Liver (tissue), 9 donors: ENCODE data around the gene GAP43. TPM values are rescaled to one million over a fixed set of nuclear protein-coding genes. Genes with fewer than 3 reads are reported as not detected.

Experiments used
- DNase-seq: peaks from one replicate; pipeline ENCODE4 v3.0.0-alpha.2; 2017; ENCODE audit warnings: low spot score
- H3K27ac ChIP-seq, 2 donors: one replicate each; pipeline ENCODE4 v1.7.0; 2013; ENCODE audit warnings: inconsistent platforms in 2 of 2, low read length in 2 of 2, control low read depth in 1 of 2, low read depth in 1 of 2, mild to moderate bottlenecking in 1 of 2
- H3K27me3 ChIP-seq, 4 donors: one replicate each; pipeline versions ENCODE4 v1.6.1 to v1.7.0; 2013; ENCODE audit warnings: low read length in 3 of 4, inconsistent platforms in 1 of 4, mild to moderate bottlenecking in 1 of 4, moderate library complexity in 1 of 4; ENCODE audit not compliant: control insufficient read depth in 4 of 4, insufficient read depth in 4 of 4
- H3K36me3 ChIP-seq, 4 donors: one replicate each; pipeline versions ENCODE4 v1.6.1 to v1.7.0; 2013; ENCODE audit warnings: low read length in 3 of 4, mild to moderate bottlenecking in 3 of 4, low read depth in 1 of 4, moderate library complexity in 1 of 4; ENCODE audit not compliant: control insufficient read depth in 4 of 4, insufficient read depth in 3 of 4
- H3K4me1 ChIP-seq, 4 donors: one replicate each; pipeline versions ENCODE4 v1.6.1 to v1.7.0; 2013; ENCODE audit warnings: low read length in 3 of 4, mild to moderate bottlenecking in 3 of 4, moderate library complexity in 1 of 4; ENCODE audit not compliant: control insufficient read depth in 4 of 4, insufficient read depth in 4 of 4
- H3K4me3 ChIP-seq, 3 donors: one replicate each; pipeline versions ENCODE4 v1.6.1 to v1.7.0; 2013; ENCODE audit warnings: low read length in 3 of 3, control low read depth in 1 of 3, low read depth in 1 of 3, mild to moderate bottlenecking in 1 of 3
- H3K9ac ChIP-seq, 2 donors: one replicate each; pipeline ENCODE4 v1.7.0; 2013; ENCODE audit warnings: low read length in 2 of 2, mild to moderate bottlenecking in 2 of 2, moderate library complexity in 2 of 2, control low read depth in 1 of 2, low read depth in 1 of 2
- H3K9me3 ChIP-seq, 4 donors: one replicate each; pipeline versions ENCODE4 v1.6.1 to v1.7.0; 2013; ENCODE audit warnings: low read length in 3 of 4; ENCODE audit not compliant: control insufficient read depth in 4 of 4
- ATF3 ChIP-seq: IDR thresholded peaks from 2 replicates; pipeline ENCODE4 v1.6.1; 2016; ENCODE audit warnings: antibody characterized with exemption
- CTCF ChIP-seq: fragments of 150-350 bp; IDR thresholded peaks from 2 replicates; pipeline ENCODE4 v1.5.1; 2017; ENCODE audit warnings: improper control_type of control experiment, low read depth, low read length; ENCODE audit not compliant: missing input control
- HNF4A ChIP-seq, 2 donors: conservative IDR thresholded peaks; 2 replicates each; pipeline ENCODE4 v1.6.1; 2016; ENCODE audit warnings: antibody characterized with exemption in 2 of 2, mild to moderate bottlenecking in 2 of 2
- HNF4G ChIP-seq: IDR thresholded peaks from 2 replicates; pipeline ENCODE4 v1.6.1; 2016; ENCODE audit warnings: antibody characterized with exemption
- RAD21 ChIP-seq, 2 donors: IDR thresholded peaks; 2 replicates each; pipeline ENCODE4 v1.6.1; 2016; ENCODE audit warnings: antibody characterized with exemption in 2 of 2, mild to moderate bottlenecking in 2 of 2
- RXRA ChIP-seq, 2 donors: IDR thresholded peaks; 2 replicates each; pipeline ENCODE4 v1.6.1; 2017 to 2018; ENCODE audit warnings: antibody characterized with exemption in 2 of 2, mild to moderate bottlenecking in 1 of 2
- SP1 ChIP-seq: IDR thresholded peaks from 2 replicates; pipeline ENCODE4 v1.6.1; 2018; ENCODE audit warnings: antibody characterized with exemption, mild to moderate bottlenecking
- WGBS: extraction: QIAGEN DNeasy Blood & Tissue Kit; methylation state at CpG from one replicate; pipeline ENCODE4 v1.1.7; 2013; 5-methylcytosine and 5-hydroxymethylcytosine counted together
- polyA plus RNA-seq, 2 donors: library from polyadenylated mRNA; stranded (reverse) in 1 of 2; unstranded in 1 of 2; fragments of 200-250 nt in 1 of 2; fragments of >200 nt in 1 of 2; fragmentation: Nextera tagmentation in 1 of 2; extraction: Ambion mirVana in 1 of 2; gene quantifications; one replicate each; pipeline versions ENCODE4 v1.2.1 to v1.2.3, GENCODE V29; 2013 to 2015
- total RNA-seq, 2 donors: library from RNA; depleted of rRNA; stranded (reverse); fragments of >200 nt; gene quantifications; one replicate each; pipeline ENCODE4 v1.2.3, GENCODE V29; 2014
- TF ChIP-seq, protein P1 (sequence below): IDR thresholded peaks from 2 replicates; pipeline ENCODE4 v1.6.1; 2016; ENCODE audit warnings: antibody characterized with exemption
- TF ChIP-seq, protein P2 (sequence below): IDR thresholded peaks from 2 replicates; pipeline ENCODE4 v1.6.1; 2016; ENCODE audit warnings: antibody characterized with exemption, mild to moderate bottlenecking
- TF ChIP-seq, protein P3 (sequence below): IDR thresholded peaks from 2 replicates; pipeline ENCODE4 v1.6.1; 2016; ENCODE audit warnings: antibody characterized with exemption
- donor health status: healthy.
- donor health status: healthy.
- donor health status: healthy.
- donor health status: healthy.
- donor health status: healthy.

The GAP43 gene
- total and polyA plus RNA-seq, 4 donors: 0.06 TPM; not detected in 3

- no peaks in the 10 kb centered on the region for H3K9me3 ChIP-seq
These were observed 92.0 kb downstream of the GAP43 start for GRCh38 chr3:115715241-115715745.

More at GRCh38 chr3:115715241-115715745, 92.0 kb downstream of the GAP43 start:
- Histone ChIP-seq H3K27ac (no peak overlapping the region), H3K27me3 (no peaks in the 10 kb centered on the region), H3K9ac (no peak overlapping the region), H3K36me3 (no peaks in the 10 kb centered on the region), H3K4me3 (no peak overlapping the region), H3K4me1 (no peaks in the 10 kb centered on the region)
- 84% methylated on average over 4 of the region's 4 CpGs for WGBS
- DNase-seq: no peak
- TF ChIP-seq, protein P1, sequence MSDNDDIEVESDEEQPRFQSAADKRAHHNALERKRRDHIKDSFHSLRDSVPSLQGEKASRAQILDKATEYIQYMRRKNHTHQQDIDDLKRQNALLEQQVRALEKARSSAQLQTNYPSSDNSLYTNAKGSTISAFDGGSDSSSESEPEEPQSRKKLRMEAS: no peak
- TF ChIP-seq HNF4G (no peak), RXRA (IDR thresholded peaks at IDR 0.05) (no peak), HNF4A (conservative IDR thresholded peaks at IDR 0.05) (no peak), RAD21 (IDR thresholded peaks at IDR 0.05) (no peak), SP1 (no peak), ATF3 (no peak), CTCF (no peak)
- TF ChIP-seq, protein P2, sequence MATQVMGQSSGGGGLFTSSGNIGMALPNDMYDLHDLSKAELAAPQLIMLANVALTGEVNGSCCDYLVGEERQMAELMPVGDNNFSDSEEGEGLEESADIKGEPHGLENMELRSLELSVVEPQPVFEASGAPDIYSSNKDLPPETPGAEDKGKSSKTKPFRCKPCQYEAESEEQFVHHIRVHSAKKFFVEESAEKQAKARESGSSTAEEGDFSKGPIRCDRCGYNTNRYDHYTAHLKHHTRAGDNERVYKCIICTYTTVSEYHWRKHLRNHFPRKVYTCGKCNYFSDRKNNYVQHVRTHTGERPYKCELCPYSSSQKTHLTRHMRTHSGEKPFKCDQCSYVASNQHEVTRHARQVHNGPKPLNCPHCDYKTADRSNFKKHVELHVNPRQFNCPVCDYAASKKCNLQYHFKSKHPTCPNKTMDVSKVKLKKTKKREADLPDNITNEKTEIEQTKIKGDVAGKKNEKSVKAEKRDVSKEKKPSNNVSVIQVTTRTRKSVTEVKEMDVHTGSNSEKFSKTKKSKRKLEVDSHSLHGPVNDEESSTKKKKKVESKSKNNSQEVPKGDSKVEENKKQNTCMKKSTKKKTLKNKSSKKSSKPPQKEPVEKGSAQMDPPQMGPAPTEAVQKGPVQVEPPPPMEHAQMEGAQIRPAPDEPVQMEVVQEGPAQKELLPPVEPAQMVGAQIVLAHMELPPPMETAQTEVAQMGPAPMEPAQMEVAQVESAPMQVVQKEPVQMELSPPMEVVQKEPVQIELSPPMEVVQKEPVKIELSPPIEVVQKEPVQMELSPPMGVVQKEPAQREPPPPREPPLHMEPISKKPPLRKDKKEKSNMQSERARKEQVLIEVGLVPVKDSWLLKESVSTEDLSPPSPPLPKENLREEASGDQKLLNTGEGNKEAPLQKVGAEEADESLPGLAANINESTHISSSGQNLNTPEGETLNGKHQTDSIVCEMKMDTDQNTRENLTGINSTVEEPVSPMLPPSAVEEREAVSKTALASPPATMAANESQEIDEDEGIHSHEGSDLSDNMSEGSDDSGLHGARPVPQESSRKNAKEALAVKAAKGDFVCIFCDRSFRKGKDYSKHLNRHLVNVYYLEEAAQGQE: no peak
- TF ChIP-seq, protein P3, sequence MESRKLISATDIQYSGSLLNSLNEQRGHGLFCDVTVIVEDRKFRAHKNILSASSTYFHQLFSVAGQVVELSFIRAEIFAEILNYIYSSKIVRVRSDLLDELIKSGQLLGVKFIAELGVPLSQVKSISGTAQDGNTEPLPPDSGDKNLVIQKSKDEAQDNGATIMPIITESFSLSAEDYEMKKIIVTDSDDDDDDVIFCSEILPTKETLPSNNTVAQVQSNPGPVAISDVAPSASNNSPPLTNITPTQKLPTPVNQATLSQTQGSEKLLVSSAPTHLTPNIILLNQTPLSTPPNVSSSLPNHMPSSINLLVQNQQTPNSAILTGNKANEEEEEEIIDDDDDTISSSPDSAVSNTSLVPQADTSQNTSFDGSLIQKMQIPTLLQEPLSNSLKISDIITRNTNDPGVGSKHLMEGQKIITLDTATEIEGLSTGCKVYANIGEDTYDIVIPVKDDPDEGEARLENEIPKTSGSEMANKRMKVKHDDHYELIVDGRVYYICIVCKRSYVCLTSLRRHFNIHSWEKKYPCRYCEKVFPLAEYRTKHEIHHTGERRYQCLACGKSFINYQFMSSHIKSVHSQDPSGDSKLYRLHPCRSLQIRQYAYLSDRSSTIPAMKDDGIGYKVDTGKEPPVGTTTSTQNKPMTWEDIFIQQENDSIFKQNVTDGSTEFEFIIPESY: no peak
